Posterior vena cava (tissue), 2 donors: ENCODE data around the gene IRF4. TPM values are rescaled to one million over a fixed set of nuclear protein-coding genes. Genes with fewer than 3 reads are reported as not detected.

Experiments used
- DNase-seq: peaks from one replicate; pipeline ENCODE4 v3.0.0-alpha.2; 2020; ENCODE audit warnings: low spot score
- intact Hi-C, 2 donors: fragments of 100-400 bp; cut with DNase I; formaldehyde crosslinking; loops; one replicate each; pipeline versions ENCODE4 v1.14.1 to v1.14.2; 2022 to 2023
- total RNA-seq, 2 donors: library from RNA; stranded (reverse); fragmentation: NEBNext Ultra II Directional; extraction: Animal tissue kit (Norgen Biotek cat#: 25700); gene quantifications; one replicate each; pipeline ENCODE4 v1.2.1, GENCODE V29; 2021
- donor health status: DM: yes; HTN: yes; CAD: no.
- donor health status: DM: yes; HTN: yes; CAD: no.

IRF4 gene
- total RNA-seq, 2 donors from 2014 or later: 1.7 to 2.7 TPM

GRCh38 chr6:392441-393390 lies 1.2 kb downstream of the IRF4 start:
- intact Hi-C loops: no loop called here
- DNase-seq: peak; percentile 76

DNA sequence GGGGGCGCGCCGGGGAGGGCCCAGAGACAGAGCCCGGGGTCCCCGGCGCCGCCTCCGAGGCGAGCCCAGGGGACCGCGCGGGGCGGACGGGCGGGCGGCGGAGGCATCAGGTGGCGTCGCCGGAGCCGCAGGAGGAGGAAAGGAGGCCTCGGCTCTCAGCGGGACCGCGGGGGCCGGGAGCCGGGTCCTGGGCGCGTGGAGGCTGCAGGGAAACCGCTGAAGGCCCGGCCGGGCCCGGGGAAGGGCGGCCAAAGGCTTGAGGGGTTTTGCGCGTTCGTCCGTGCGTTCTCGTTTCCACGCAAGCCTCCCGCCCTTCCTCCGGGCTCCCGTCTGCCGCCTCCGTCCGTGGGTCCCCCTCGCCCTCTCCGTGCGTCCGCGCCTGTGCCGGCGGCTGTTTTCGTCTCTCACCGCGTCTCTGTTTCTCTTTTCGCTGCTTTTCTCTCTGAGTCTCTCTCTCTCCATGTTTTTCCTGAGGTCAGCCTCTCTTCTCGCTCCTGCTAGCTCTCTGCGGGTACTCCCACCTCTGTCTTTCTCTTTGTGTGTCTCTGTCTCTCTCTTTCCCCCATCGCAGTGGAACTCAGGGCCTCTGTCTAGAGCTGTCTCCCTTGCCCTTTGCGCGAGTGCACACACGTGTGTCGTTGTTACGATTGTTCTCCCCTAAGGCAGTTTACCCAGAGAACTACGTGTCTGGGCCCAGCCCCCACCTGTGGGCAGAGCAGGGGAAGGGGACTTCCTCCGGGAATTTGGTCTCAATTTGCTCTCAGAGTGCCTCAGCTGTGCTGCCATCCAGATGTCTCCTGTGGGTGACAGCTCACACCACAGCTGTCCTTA lies 2.1 kb downstream of the IRF4 start:
- intact Hi-C loops: no loop called here
- DNase-seq: no peak

GRCh38 chr6:394641-395289 lies 3.2 kb downstream of the IRF4 start:
- intact Hi-C loops: no loop called here
- DNase-seq: no peak

DNA sequence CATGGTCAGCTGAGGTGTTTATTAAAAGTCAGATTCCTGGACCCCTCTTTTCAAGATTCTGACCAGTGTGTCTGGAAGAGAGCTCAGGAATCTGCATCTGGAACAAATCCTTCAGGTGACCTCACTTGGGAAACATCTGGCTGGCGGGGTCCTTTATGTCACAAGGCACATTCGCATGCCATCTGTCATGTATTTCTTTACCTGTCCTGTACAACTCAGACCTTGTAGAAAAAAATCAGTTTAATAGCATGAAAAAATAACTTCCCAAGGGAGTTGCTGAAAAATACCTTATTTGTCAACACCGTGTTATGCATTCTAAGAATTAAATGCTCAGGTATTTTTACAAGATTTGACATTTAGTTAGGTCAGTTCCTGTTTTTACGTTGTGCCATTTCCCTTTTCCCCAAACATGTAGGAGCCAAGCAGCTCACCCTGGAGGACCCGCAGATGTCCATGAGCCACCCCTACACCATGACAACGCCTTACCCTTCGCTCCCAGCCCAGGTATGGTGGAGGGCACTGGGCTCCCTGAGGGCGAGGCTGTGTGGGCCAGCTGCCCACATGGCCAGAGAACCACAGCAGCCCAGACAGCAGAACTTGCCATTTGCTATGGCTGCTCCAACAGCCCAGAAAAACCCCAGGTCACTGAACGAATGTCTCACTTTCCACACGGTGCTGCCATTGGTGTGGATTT lies 4.0 kb downstream of the IRF4 start:
- intact Hi-C loops: no loop called here
- no peak for DNase-seq

- intact Hi-C loops: no loop called here
- DNase-seq: no peak
Measured at GRCh38 chr6:396126-396520, 4.6 kb downstream of the IRF4 start.

- intact Hi-C loops: no loop called here
- DNase-seq: no peak
Measured at GRCh38 chr6:397056-397455, 5.5 kb downstream of the IRF4 start.

DNA sequence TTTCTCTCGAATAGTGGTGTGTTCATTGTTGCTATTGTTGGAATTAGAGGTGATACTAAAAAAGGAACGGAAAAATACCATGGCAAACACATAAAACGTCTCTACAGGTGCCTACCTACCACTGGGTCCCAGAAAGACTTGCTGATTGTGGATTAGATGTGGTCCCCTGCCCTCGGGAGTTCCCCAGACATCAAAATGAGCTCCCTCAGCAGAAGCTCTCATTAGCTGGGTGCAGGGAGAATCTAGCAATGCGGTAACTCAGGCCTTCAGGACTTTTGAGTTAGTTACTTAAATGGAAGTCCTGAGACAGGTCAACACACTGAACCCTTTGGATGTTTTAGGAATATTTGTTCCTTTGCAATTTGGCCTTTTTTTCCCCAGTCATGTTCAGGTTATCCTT lies 6.1 kb downstream of the IRF4 start:
- DNase-seq: no peak
- intact Hi-C loops: no loop called here

DNA sequence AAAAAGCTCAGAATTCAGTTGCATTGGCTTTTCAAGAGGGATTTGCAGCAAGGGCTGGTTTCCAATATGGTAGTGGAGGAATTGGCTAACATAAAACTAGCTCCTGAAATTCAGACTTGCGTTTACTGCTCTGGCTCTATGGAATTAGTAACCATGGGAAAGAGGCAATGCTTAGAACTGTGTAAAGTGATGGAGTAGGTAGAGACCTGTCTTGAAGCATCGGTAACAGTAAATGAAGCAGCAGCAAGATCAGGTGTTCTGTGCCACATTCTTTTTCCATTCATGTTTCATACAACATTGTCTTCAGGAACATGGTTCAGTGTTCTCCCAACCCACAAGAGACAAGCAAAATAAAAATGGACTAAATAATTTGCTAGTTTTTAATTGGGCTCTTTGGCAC lies 6.5 kb downstream of the IRF4 start:
- intact Hi-C loops: no loop called here
- no peak for DNase-seq

GRCh38 chr6:398558-399078 lies 7.1 kb downstream of the IRF4 start:
- intact Hi-C loops: no loop called here
- DNase-seq: no peak

DNA sequence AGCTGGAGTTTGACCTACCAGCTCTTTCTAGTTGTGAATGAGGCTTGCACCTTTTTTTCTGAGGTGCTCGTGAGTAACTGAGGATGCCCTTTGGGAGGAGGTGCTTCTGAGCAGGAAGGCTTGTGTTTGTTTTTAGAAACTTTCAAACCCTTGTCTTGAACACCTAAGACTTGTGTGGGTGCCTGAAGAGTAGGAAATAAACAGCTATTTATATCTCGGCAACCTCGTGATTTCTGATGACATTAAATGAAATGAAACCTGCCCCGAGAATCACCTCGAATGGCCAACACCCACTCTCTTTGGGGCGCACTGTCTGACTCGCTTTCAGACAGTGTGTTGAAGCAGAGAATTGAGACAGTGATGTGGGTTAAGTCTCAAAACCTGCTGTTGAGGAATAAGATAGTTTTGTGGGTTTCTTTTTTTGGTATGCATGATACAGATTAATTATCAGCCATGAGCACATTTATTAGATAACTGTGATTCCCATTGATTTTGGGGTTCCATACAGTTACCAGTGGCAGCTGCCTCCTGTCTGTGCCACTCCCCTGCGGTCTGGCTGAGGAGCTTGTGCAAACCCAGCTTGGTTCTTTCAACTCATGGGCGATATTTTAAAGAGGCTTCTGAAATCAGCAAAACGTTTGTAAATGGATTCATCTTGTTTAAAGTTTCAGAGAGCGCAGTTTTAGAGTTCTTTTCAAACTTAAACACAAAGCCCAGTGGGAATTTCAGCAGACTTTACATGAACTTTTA lies 8.4 kb downstream of the IRF4 start:
- intact Hi-C loops: no loop called here

GRCh38 chr6:400815-401214 lies 9.3 kb downstream of the IRF4 start:
- intact Hi-C loops: no loop called here
- no peak for DNase-seq

More for the DNA sequence above, 8.4 kb downstream of the IRF4 start:
- no peak for DNase-seq

DNA sequence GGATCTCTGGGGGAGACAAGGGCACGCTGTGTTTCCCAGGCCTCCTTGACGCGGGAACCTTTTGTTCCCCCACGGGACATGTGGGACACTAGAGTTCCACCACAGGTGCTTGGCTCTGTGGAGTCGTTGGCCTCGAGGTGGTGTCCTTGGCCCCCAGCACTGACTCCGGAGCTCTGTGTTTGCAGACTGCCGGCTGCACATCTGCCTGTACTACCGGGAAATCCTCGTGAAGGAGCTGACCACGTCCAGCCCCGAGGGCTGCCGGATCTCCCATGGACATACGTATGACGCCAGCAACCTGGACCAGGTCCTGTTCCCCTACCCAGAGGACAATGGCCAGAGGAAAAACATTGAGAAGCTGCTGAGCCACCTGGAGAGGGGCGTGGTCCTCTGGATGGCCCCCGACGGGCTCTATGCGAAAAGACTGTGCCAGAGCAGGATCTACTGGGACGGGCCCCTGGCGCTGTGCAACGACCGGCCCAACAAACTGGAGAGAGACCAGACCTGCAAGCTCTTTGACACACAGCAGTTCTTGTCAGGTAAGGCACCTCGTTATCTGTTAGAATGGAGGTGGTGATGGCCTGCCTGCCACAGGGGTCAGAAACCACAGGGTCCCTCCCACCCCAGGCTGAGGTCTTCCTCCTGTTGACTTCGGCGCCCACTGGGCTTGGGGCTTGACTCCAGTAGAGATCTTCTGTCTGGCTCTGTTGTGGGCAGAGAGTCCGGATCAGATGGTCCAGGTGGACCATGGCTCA lies 9.9 kb downstream of the IRF4 start:
- no peak for DNase-seq
- intact Hi-C loops: no loop called here

DNA sequence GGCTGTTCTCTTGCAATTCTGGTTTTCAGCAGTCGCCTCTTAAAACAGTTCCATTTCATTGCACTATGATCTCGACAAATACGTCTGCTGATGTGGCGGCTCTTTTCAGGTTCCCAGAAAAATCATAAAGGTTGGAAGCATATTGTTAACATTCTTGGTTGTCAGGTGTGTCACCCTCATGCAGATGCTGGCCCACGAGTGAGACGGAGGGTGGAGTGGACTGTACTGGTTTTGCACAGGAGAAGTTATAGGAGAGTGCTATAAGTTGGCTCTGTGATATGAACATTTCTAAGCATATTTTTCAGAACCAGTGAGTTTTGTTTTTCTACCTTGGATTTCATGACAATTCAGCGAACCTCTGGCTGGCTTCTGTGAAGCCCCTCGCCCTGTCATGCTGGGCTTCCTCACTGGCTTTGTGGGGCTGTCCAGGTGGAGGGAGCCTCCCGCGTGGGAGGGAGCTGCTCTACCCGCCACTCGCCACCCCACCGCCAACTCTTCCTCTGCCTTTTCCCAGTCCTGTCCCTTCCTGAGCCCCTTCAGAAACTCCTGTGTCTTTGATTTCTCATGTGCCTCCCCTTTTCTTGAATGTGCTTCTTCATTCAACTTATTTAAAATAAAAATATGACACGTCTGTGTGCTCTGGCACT lies 10.6 kb downstream of the IRF4 start:
- no peak for DNase-seq
- intact Hi-C loops: no loop called here

DNA sequence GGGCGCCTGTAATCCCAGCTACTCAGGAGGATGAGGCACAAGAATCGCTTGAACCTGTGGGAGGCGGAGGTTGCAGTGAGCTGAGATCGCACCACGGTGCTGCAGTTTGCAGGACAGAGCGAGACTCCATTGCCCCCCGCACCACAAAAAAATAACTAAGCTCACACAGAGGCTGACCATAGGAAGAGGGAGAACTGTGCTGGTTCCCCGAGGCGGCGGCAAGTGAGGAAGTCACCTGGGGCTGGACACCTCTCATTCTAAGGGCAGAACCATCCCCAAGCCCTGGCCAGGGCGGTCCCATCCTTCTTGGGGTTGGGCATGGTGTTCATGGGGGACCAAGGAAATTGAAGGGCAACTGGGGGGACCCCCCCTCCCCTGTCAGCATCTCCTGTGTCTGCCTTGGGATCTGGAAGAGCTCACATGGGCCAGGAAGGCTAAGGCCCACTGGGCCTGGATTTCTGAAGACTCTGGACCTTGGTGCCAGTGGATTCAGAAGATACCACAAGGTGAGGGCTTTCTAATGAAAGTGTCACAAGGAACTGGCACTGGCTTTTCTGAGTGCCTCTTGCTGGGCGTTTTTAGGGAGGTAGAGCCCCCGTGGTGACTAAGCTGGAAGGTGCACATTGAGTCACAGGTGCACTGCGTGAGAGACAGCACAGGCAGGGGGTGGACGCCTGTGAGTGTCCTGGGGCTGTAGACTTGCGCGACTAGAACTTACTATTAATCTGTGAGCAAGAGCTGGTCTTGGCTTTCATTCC lies 11.5 kb downstream of the IRF4 start:
- intact Hi-C loops: no loop called here
- DNase-seq: no peak

GRCh38 chr6:403659-404655 lies 12.4 kb downstream of the IRF4 start:
- no peak for DNase-seq
- intact Hi-C loops: no loop called here
